Measurements from ENCODE around the gene MYOZ2.

MYOZ2 gene

DNA sequence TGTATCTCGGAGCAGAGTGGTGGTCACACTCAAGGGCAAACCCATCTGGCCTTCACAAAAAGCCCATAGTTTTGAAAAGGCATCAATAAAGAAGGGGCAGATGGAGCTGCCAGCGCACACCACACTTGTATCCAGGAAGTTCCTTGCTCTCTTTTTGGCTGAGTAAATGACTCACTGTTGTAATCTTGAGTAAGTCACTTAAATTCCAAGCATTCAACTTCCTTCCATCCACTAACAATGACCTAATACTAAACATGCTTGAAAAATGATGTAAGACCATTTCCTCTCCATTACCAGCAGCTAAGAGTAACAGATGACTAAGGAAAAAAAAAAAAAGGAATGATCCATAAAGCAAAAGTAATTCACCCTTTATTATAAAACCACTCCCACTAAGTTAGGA, 32.4 kb upstream of the MYOZ2 start:
- H3K27me3 ChIP-seq (ENCODE audit: control insufficient read depth, insufficient read depth, low read length): no peaks in the 10 kb centered on the region
- no peaks in the 10 kb centered on the region for H3K4me1 ChIP-seq
- H3K36me3 ChIP-seq (ENCODE audit: control insufficient read depth, insufficient read depth, low read length): no peaks in the 10 kb centered on the region
- H3K9ac ChIP-seq: no peak overlapping the region
- H3K4me3 ChIP-seq (ENCODE audit: low read depth, low read length): no peak overlapping the region
- no peak overlapping the region for H2AFZ ChIP-seq
- H3K27ac ChIP-seq: no peak overlapping the region
- H3K9me3 ChIP-seq (ENCODE audit: control insufficient read depth, low read length): no peaks in the 10 kb centered on the region
- TF ChIP-seq, protein P1, sequence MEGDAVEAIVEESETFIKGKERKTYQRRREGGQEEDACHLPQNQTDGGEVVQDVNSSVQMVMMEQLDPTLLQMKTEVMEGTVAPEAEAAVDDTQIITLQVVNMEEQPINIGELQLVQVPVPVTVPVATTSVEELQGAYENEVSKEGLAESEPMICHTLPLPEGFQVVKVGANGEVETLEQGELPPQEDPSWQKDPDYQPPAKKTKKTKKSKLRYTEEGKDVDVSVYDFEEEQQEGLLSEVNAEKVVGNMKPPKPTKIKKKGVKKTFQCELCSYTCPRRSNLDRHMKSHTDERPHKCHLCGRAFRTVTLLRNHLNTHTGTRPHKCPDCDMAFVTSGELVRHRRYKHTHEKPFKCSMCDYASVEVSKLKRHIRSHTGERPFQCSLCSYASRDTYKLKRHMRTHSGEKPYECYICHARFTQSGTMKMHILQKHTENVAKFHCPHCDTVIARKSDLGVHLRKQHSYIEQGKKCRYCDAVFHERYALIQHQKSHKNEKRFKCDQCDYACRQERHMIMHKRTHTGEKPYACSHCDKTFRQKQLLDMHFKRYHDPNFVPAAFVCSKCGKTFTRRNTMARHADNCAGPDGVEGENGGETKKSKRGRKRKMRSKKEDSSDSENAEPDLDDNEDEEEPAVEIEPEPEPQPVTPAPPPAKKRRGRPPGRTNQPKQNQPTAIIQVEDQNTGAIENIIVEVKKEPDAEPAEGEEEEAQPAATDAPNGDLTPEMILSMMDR (IDR thresholded peaks at IDR 0.05): no peak
- no peaks in the 10 kb centered on the region for H3K79me2 ChIP-seq
- H3K4me2 ChIP-seq (ENCODE audit: low read length): no peak overlapping the region

DNA sequence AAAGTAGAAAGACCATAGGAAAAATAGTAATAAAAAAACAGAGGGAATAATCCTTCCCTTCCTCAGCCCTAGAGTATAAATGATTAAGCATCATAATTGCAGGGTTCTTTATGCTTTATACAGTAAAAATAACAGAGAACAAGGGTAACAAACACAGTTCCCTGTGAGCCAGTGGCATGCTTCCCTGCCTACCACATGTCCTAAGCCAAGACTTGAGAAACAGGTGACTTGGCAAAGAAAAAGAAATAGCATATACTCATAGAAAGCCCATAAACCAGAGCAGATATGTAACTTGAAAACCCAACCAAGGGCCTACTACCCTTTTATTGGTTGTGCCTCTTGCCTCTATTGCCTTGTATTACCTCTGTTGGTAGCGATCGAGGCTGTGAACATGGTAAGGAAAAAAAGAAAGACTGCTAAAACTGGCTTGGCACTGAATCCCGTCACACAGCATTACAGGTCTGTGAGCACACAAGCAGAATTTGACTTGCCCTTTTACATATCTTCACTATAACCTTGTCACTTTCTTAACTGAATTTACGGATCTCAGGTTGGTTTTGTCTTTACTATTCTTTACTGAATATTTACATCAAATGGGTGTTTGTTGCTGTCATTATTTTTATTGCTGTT, 30.9 kb upstream of the MYOZ2 start:
- H3K9ac ChIP-seq: no peak overlapping the region
- H2AFZ ChIP-seq: no peak overlapping the region
- H3K79me2 ChIP-seq: no peaks in the 10 kb centered on the region
- no peaks in the 10 kb centered on the region for H3K4me1 ChIP-seq
- no peak overlapping the region for H3K4me3 ChIP-seq (ENCODE audit: low read depth, low read length)
- TF ChIP-seq, protein P1 (IDR thresholded peaks at IDR 0.05): no peak
- H3K36me3 ChIP-seq (ENCODE audit: control insufficient read depth, insufficient read depth, low read length): no peaks in the 10 kb centered on the region
- H3K4me2 ChIP-seq (ENCODE audit: low read length): no peak overlapping the region
- H3K9me3 ChIP-seq (ENCODE audit: control insufficient read depth, low read length): no peaks in the 10 kb centered on the region
- H3K27me3 ChIP-seq (ENCODE audit: control insufficient read depth, insufficient read depth, low read length): no peaks in the 10 kb centered on the region
- H3K27ac ChIP-seq: no peak overlapping the region

DNA sequence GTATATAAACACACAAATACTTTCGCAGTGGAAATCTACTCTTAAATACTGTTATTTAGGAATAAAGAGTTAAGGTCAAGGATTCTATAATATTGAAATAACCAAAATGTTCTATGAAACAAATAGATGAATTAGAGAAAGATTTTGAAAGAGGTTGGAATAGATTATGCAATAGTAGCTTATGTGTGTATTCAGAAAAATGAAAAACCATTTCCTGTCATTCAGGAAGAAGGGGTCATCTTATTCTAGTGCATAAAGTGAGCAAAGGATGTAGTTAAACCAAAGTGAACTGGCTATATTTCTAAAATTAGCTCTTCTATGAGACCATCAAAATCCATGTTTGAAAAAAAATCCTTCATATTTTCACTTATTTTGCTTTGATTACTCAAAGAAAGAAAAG, 30.0 kb upstream of the MYOZ2 start:
- H3K27ac ChIP-seq: no peak overlapping the region
- no peak overlapping the region for H3K4me3 ChIP-seq (ENCODE audit: low read depth, low read length)
- TF ChIP-seq, protein P1 (IDR thresholded peaks at IDR 0.05): no peak
- H3K4me1 ChIP-seq: no peaks in the 10 kb centered on the region
- H3K9ac ChIP-seq: no peak overlapping the region
- no peak overlapping the region for H2AFZ ChIP-seq
- H3K4me2 ChIP-seq (ENCODE audit: low read length): no peak overlapping the region
- no peaks in the 10 kb centered on the region for H3K27me3 ChIP-seq (ENCODE audit: control insufficient read depth, insufficient read depth, low read length)
- no peaks in the 10 kb centered on the region for H3K79me2 ChIP-seq
- no peaks in the 10 kb centered on the region for H3K36me3 ChIP-seq (ENCODE audit: control insufficient read depth, insufficient read depth, low read length)
- no peaks in the 10 kb centered on the region for H3K9me3 ChIP-seq (ENCODE audit: control insufficient read depth, low read length)

DNA sequence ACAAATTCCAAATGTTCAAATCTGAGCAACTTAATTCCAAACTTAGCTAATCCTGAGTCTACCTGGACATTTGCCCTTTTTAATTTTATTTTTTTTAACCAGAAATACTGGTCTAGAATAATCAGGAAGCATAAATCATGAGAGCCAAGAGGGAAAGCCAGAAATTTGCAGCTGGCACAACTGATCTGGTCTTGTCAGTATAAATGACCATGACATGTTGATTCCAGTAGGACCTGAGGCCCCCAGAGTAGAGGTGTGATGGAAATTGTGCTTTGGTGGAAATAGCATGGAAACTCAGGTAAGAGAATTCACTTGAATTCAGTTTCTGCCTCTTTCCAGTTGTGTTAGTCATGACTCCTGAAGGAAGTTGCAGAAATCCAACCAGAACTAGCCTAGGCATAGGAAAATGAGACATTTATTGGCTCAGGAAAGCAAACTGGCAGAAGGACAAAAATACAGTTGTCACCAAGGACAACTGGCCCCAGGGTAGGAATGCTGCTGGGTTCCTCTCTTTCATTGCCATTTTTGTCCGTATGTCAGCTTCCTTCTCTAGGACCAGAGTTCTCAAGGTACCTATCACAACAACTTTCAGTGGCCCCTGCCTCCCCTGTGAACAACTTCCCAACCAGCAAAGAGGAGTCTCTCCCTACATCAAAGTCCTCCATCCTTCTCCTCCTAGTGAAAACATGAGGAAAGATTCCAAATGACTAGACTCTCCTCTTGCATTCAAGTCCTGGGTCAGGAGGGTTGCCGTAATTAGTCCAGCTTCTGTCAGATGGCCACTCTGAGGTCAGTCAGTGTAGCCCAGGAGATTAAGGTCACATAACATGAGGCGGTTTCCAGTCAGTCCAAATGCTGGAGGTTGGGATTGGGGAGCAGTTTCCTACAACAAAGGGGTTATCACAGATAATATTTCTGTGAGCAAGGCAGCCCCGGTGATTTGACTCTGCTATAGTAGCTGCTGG, 29.3 kb upstream of the MYOZ2 start:
- TF ChIP-seq, protein P1 (IDR thresholded peaks at IDR 0.05): no peak
- H3K4me3 ChIP-seq (ENCODE audit: low read depth, low read length): no peak overlapping the region
- H2AFZ ChIP-seq: no peak overlapping the region
- no peaks in the 10 kb centered on the region for H3K36me3 ChIP-seq (ENCODE audit: control insufficient read depth, insufficient read depth, low read length)
- no peak overlapping the region for H3K27ac ChIP-seq
- H3K9me3 ChIP-seq (ENCODE audit: control insufficient read depth, low read length): no peaks in the 10 kb centered on the region
- H3K79me2 ChIP-seq: no peaks in the 10 kb centered on the region
- H3K4me2 ChIP-seq (ENCODE audit: low read length): no peak overlapping the region
- H3K9ac ChIP-seq: no peak overlapping the region
- H3K4me1 ChIP-seq: no peaks in the 10 kb centered on the region
- no peaks in the 10 kb centered on the region for H3K27me3 ChIP-seq (ENCODE audit: control insufficient read depth, insufficient read depth, low read length)

Measured in parathyroid adenoma (tissue), 2 donors.